ENCODE data around the gene PWWP2B.

- TF ChIP-seq FOXO1 (CRISPR knock-in tag; IDR thresholded peaks at IDR 0.05): no peak
- TF ChIP-seq FOXJ3 (CRISPR knock-in tag; IDR thresholded peaks at IDR 0.05; ENCODE audit: borderline replicate concordance): no peak
- no peak for TF ChIP-seq NR3C1 (CRISPR knock-in tag; IDR thresholded peaks at IDR 0.05)
- TF ChIP-seq POLR2AphosphoS5 (IDR thresholded peaks at IDR 0.05; ENCODE audit: low read depth, low read length): no peak
- TF ChIP-seq MLX (CRISPR knock-in tag; IDR thresholded peaks at IDR 0.05): no peak
- no peak for TF ChIP-seq NCOR1 (IDR thresholded peaks at IDR 0.05; ENCODE audit: borderline replicate concordance, low read length)
- no peak for TF ChIP-seq MAFK (conservative IDR thresholded peaks at IDR 0.05 in 1 of 2, IDR thresholded peaks at IDR 0.05 in 1 of 2; ENCODE audit: low read length in 2 of 2)
- no peak for TF ChIP-seq MAF1 (CRISPR knock-in tag; IDR thresholded peaks at IDR 0.05; ENCODE audit: borderline replicate concordance)
- TF ChIP-seq CTCF (CRISPR knock-in tag; IDR thresholded peaks at IDR 0.05): no peak
- TF ChIP-seq RBFOX2 (IDR thresholded peaks at IDR 0.05; ENCODE audit: low read depth, low read length): no peak
- no peak for TF ChIP-seq ZNF432 (CRISPR knock-in tag; IDR thresholded peaks at IDR 0.05; ENCODE audit: borderline replicate concordance)
- no peak for TF ChIP-seq RNF219 (CRISPR knock-in tag; IDR thresholded peaks at IDR 0.05)
- TF ChIP-seq HDAC2 (CRISPR knock-in tag; IDR thresholded peaks at IDR 0.05): no peak
These were observed 17.5 kb downstream of the PWWP2B start for GRCh38 chr10:132414402-132415016.
